Caki2 (cell line): Measurements from ENCODE around the gene OSBPL2. TPM values are rescaled to one million over a fixed set of nuclear protein-coding genes. Genes with fewer than 3 reads are reported as not detected.

Experiments
- DNase-seq: peaks from one replicate; pipeline ENCODE4 v3.0.0-alpha.2; 2015; ENCODE audit warnings: low read depth
- in situ Hi-C: cut with HindIII; loops from 2 replicates; pipeline ENCODE4 v1.10.0; 2016; ENCODE audit warnings: low sequenced_read_pairs, low pct_unique_long_range_greater_than_20kb, mixed read lengths
- total RNA-seq: library from RNA; depleted of rRNA; stranded (reverse); fragments of >200 nt; shearing (Covaris generic); gene quantifications from 2 replicates; pipeline ENCODE4 v1.2.3, GENCODE V29; 2014; ENCODE audit warnings: low replicate concordance

Gene OSBPL2
- total RNA-seq, 1 experiment from 2014 or later, result 14.0 TPM

- in situ Hi-C loops, result no loop called here
- DNase-seq, result peak; percentile 99
Observed at GRCh38 chr20:62302341-62303061, 64.2 kb downstream of the OSBPL2 start, which contains the start of gene ADRM1. Gene ADRM1 (plus strand): TSS chr20:62302997. CDS start chr20:62303569, 572 bp downstream.

- in situ Hi-C loops, result no loop called here
- DNase-seq, result no peak
Observed at GRCh38 chr20:62303062-62303339, 64.7 kb downstream of the OSBPL2 start.

GRCh38 chr20:62303340-62304226 is 65.3 kb downstream of the OSBPL2 start:
- no peak for DNase-seq
- in situ Hi-C loops, result no loop called here

GRCh38 chr20:62304331-62305148 is 66.2 kb downstream of the OSBPL2 start:
- in situ Hi-C loops, result no loop called here
- no peak for DNase-seq

GRCh38 chr20:62305149-62305764 is 66.9 kb downstream of the OSBPL2 start:
- DNase-seq, result no peak

GRCh38 chr20:62305765-62306413 is 67.6 kb downstream of the OSBPL2 start:
- in situ Hi-C loops, result no loop called here
- no peak for DNase-seq

More at GRCh38 chr20:62305149-62305764, 66.9 kb downstream of the OSBPL2 start:
- in situ Hi-C loops, result no loop called here

GRCh38 chr20:62306414-62307187 is 68.3 kb downstream of the OSBPL2 start:
- in situ Hi-C loops, result no loop called here
- no peak for DNase-seq

- in situ Hi-C loops, result no loop called here
- no peak for DNase-seq
Observed at GRCh38 chr20:62307226-62308101, 69.1 kb downstream of the OSBPL2 start.

- in situ Hi-C loops, result no loop called here
- DNase-seq, result no peak
Observed at GRCh38 chr20:62308102-62308822, 69.9 kb downstream of the OSBPL2 start.

- in situ Hi-C loops, result no loop called here
Observed at GRCh38 chr20:62309198-62309944, 71.0 kb downstream of the OSBPL2 start.

GRCh38 chr20:62309947-62310756 is 71.8 kb downstream of the OSBPL2 start:
- in situ Hi-C loops, result no loop called here
- no peak for DNase-seq

More at GRCh38 chr20:62309198-62309944, 71.0 kb downstream of the OSBPL2 start:
- no peak for DNase-seq

GRCh38 chr20:62310757-62311121 is 72.4 kb downstream of the OSBPL2 start:
- in situ Hi-C loops, result no loop called here
- no peak for DNase-seq

- in situ Hi-C loops, result no loop called here
Observed at GRCh38 chr20:62311150-62311549, 72.8 kb downstream of the OSBPL2 start.

More at GRCh38 chr20:62311150-62311549, 72.8 kb downstream of the OSBPL2 start:
- no peak for DNase-seq
